Esophagus squamous epithelium (tissue), 5 donors: ENCODE measurements around the gene TTC19. TPM values are rescaled to one million over a fixed set of nuclear protein-coding genes. Genes with fewer than 3 reads are reported as not detected.

ENCODE experiments used
- DNase-seq: peaks from one replicate; lab custom pipeline; 2025; lab: John Stamatoyannopoulos, UW
- H3K27ac ChIP-seq, 4 donors: fragments of 200-600 bp; sonication (generic); one replicate each; pipeline ENCODE4 v1.5.1; 2016 to 2019; ENCODE audit warnings: mild to moderate bottlenecking in 1 of 4
- H3K27me3 ChIP-seq, 4 donors: fragments of 200-600 bp; sonication (generic); 1 replicate in 3 of 4; 2 replicates in 1 of 4; pipeline versions ENCODE4 v1.5.1 to v1.6.0; 2017 to 2021; ENCODE audit warnings: antibody characterized with exemption in 1 of 4
- H3K36me3 ChIP-seq, 3 donors: fragments of 200-600 bp; sonication (generic); one replicate each; pipeline ENCODE4 v1.5.1; 2016 to 2019
- H3K4me1 ChIP-seq, 3 donors: fragments of 200-600 bp; sonication (generic); one replicate each; pipeline ENCODE4 v1.5.1; 2017 to 2019
- H3K4me3 ChIP-seq, 4 donors: fragments of 200-600 bp; sonication (generic); 1 replicate in 3 of 4; 2 replicates in 1 of 4; pipeline ENCODE4 v1.5.1; 2016 to 2019; ENCODE audit warnings: mild to moderate bottlenecking in 2 of 4, moderate library complexity in 1 of 4
- H3K9me3 ChIP-seq, 3 donors: fragments of 200-600 bp; sonication (generic); one replicate each; pipeline ENCODE4 v1.5.1; 2016 to 2019
- POLR2A ChIP-seq, 4 donors: fragments of 450-650 bp; IDR thresholded peaks; one replicate each; pipeline ENCODE4 v1.6.1; 2017; ENCODE audit warnings: antibody characterized with exemption in 4 of 4, mild to moderate bottlenecking in 4 of 4, moderate library complexity in 3 of 4
- WGBS, 2 donors: methylation state at CpG; one replicate each; pipeline ENCODE4 v1.1.5; 2018; 5-methylcytosine and 5-hydroxymethylcytosine counted together
- intact Hi-C: fragments of 100-400 bp; cut with DNase I; formaldehyde crosslinking; loops from one replicate; pipeline ENCODE4 v1.15.0; 2022
- total RNA-seq, 4 donors: library from RNA; depleted of rRNA; stranded (reverse); fragments of >200 nt; gene quantifications; one replicate each; pipeline ENCODE4 v1.1.0, GENCODE V29; 2016
- TF ChIP-seq, protein P1 (sequence below), 6 experiments: fragments of 450-650 bp in 4 of 6; fragments of 200-600 bp in 2 of 6; sonication (generic) in 2 of 6; IDR thresholded peaks; one replicate each; pipeline ENCODE4 v1.5.1; 2016 to 2019; ENCODE audit warnings: antibody characterized with exemption in 6 of 6, mild to moderate bottlenecking in 4 of 6, moderate library complexity in 4 of 6
- donor health status: DM: yes; HTN: yes; CAD: no.

Gene TTC19
- total RNA-seq, 4 donors from 2014 or later = 20.0 to 75.7 (median 35.6) TPM

DNA sequence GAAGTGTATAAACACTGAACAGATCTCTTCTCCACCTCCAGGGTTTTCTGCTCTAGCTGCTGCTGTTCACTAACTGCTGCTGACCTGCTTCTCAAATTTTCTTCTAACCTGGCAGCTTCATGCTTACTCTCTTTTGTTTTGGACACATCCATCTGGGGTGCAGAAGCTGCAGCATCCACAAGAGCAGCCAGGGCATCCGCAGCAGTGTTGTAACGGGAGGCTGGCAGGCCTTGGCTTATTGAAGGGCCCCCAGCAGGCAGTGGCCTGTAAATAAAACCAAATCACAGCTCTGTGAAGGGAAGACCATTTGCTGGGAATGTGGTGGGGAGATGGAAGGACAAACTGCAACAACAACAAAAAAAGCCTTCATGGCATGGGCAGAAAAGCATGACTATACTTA is 62.0 kb downstream of the TTC19 start:
- H3K4me1 ChIP-seq = no peaks in the 10 kb centered on the region
- H3K36me3 ChIP-seq = peaks cover 0 to 98% (median 36%) of the 10 kb centered on the region in 3 donors
- no peak for DNase-seq
- no peaks in the 10 kb centered on the region for H3K9me3 ChIP-seq
- intact Hi-C loops = no loop called here
- TF ChIP-seq, protein P1, sequence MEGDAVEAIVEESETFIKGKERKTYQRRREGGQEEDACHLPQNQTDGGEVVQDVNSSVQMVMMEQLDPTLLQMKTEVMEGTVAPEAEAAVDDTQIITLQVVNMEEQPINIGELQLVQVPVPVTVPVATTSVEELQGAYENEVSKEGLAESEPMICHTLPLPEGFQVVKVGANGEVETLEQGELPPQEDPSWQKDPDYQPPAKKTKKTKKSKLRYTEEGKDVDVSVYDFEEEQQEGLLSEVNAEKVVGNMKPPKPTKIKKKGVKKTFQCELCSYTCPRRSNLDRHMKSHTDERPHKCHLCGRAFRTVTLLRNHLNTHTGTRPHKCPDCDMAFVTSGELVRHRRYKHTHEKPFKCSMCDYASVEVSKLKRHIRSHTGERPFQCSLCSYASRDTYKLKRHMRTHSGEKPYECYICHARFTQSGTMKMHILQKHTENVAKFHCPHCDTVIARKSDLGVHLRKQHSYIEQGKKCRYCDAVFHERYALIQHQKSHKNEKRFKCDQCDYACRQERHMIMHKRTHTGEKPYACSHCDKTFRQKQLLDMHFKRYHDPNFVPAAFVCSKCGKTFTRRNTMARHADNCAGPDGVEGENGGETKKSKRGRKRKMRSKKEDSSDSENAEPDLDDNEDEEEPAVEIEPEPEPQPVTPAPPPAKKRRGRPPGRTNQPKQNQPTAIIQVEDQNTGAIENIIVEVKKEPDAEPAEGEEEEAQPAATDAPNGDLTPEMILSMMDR (IDR thresholded peaks at IDR 0.05) = no peak
- no peak for TF ChIP-seq POLR2A (IDR thresholded peaks at IDR 0.05)
- no peak overlapping the region for H3K4me3 ChIP-seq
- 85% methylated on average over 2 of the region's 2 CpGs; no CpG with 5 or more reads in 1 of the 2 donors for WGBS, 2 donors
- H3K27me3 ChIP-seq = no peaks in the 10 kb centered on the region
- no peak overlapping the region for H3K27ac ChIP-seq

DNA sequence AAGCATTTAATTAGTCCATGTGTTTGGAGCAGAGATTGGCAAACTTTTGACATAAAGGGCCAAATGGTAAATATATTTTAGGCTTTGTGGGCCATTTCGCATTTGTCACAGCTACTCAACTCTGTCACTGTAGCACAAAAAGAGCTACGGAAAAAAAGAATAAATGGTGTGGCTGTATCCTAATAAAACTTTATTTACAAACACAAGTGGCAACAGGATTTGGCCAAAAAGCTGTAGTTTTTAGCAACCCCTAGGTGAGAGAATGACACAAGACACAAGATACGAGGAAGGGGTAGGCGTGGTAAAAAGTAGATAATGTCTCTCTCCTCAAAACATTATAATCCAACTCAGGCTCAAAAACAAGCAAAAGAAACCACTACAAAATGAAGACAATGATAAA is 66.5 kb downstream of the TTC19 start:
- Histone ChIP-seq H3K27ac (no peak overlapping the region), H3K36me3 (peaks cover 19 to 98% (median 49%) of the 10 kb centered on the region in 3 donors), H3K27me3 (no peaks in the 10 kb centered on the region), H3K4me1 (no peaks in the 10 kb centered on the region), H3K4me3 (no peak overlapping the region), H3K9me3 (no peaks in the 10 kb centered on the region)
- TF ChIP-seq, protein P1 (IDR thresholded peaks at IDR 0.05) = no peak
- TF ChIP-seq POLR2A (IDR thresholded peaks at IDR 0.05) = no peak
- 93 to 99% methylated on average over 4 of the region's 4 CpGs for WGBS, 2 donors
- DNase-seq = no peak
- intact Hi-C loops = no loop called here

DNA sequence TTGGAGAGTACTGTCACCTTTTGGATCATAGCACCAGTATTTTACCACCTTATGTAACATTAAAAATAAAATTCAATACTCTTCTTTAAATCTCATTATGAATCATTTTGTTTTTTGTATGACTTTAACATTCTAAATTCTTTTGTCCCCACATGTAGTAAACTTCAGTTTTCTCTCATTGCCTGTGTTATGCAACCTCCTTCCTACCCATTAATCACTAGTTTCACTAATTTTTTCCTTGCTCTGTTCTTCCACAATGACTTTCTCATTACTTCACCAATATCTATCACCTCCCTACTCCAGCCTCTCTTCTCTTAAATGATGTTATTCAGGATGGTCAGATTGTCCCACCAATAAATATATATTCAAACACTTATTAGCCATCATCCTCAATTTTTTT is 68.7 kb downstream of the TTC19 start:
- H3K9me3 ChIP-seq = no peaks in the 10 kb centered on the region
- H3K36me3 ChIP-seq = peaks cover 21 to 98% (median 34%) of the 10 kb centered on the region in 3 donors
- no peaks in the 10 kb centered on the region for H3K27me3 ChIP-seq
- no peaks in the 10 kb centered on the region for H3K4me1 ChIP-seq
- TF ChIP-seq, protein P1 (IDR thresholded peaks at IDR 0.05) = no peak
- TF ChIP-seq POLR2A (IDR thresholded peaks at IDR 0.05) = no peak
- no peak overlapping the region for H3K27ac ChIP-seq
- no peak for DNase-seq
- intact Hi-C loops = no loop called here
- no peak overlapping the region for H3K4me3 ChIP-seq

DNA sequence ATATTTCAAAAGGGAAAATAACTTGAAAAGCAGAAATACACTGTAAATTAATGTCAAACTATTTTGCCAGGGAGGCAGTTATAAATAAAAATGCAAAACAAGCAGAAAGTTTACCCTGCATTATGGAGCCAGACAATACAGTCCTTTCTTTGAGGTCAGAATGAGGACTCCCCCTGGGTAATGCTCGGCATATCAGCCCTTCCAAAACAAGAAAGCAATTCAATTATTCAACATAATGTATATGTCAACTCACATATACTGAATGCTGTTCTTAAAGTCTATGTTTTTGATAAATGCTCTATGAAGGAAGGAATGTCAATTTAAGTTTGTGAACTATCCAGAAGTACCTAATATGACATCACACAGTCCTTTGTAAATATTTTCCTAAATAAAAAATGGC is 72.4 kb downstream of the TTC19 start:
- Histone ChIP-seq H3K4me3 (no peak overlapping the region), H3K36me3 (peaks cover 21 to 98% (median 24%) of the 10 kb centered on the region in 3 donors), H3K4me1 (no peaks in the 10 kb centered on the region), H3K9me3 (no peaks in the 10 kb centered on the region), H3K27me3 (no peaks in the 10 kb centered on the region), H3K27ac (no peak overlapping the region)
- no peak for DNase-seq
- 76 to 86% methylated on average over 1 of the region's 1 CpG for WGBS, 2 donors
- intact Hi-C loops = no loop called here
- no peak for TF ChIP-seq POLR2A (IDR thresholded peaks at IDR 0.05)

DNA sequence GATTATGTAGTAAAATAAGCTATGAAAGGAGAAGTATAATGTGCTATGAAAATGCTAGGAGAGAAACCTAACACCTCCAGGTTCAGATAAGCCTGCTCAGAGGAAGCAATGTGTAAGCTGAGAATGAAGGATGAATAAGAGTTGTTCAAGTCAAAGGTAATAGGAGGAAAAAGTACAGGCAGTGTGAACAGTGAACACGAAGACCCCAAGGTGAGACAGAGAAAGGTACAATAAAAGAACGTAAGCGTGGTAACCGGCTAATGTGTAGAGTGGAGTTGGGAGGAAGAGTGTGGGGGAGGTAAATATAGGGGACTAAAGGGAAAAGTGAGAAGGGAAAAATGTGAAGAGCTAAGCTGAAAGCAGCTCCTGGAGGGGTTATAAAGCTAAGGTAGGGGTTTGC is 74.2 kb downstream of the TTC19 start:
- H3K4me3 ChIP-seq = no peak overlapping the region
- intact Hi-C loops = no loop called here
- TF ChIP-seq, protein P1 (IDR thresholded peaks at IDR 0.05) = no peak
- TF ChIP-seq POLR2A (IDR thresholded peaks at IDR 0.05) = no peak
- no peak overlapping the region for H3K27ac ChIP-seq
- no peaks in the 10 kb centered on the region for H3K4me1 ChIP-seq
- WGBS, 2 donors = 89 to 90% methylated on average over 4 of the region's 4 CpGs
- peaks cover 21 to 100% (median 33%) of the 10 kb centered on the region in 3 donors for H3K36me3 ChIP-seq
- DNase-seq = no peak
- no peaks in the 10 kb centered on the region for H3K9me3 ChIP-seq
- no peaks in the 10 kb centered on the region for H3K27me3 ChIP-seq

DNA sequence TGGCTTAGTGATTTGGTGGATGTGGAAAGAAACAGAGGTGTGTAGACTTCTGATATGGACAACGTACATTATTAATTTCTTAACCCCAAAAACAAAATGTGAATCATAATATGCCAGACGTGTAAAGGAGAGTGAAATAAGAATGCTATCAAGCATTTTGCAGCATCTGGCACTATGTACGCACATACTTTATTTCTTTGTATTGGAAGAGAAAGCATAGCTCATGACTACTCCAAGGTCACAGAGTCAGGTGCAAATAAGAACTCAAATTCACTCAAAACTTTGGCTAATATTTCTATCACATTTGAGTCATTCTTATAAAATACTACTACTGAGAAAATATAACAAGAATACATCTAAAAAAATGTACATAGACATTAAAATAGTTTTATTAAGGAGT is 74.8 kb downstream of the TTC19 start:
- DNase-seq = no peak
- 87 to 89% methylated on average over 3 of the region's 3 CpGs for WGBS, 2 donors
- H3K27me3 ChIP-seq = no peaks in the 10 kb centered on the region
- H3K4me1 ChIP-seq = no peaks in the 10 kb centered on the region
- TF ChIP-seq POLR2A (IDR thresholded peaks at IDR 0.05) = no peak
- TF ChIP-seq, protein P1 (IDR thresholded peaks at IDR 0.05) = no peak
- no peak overlapping the region for H3K27ac ChIP-seq
- no peaks in the 10 kb centered on the region for H3K9me3 ChIP-seq
- intact Hi-C loops = no loop called here
- H3K4me3 ChIP-seq = no peak overlapping the region
- H3K36me3 ChIP-seq = peaks cover 17 to 100% (median 39%) of the 10 kb centered on the region in 3 donors
